Lower leg skin (tissue), 3 donors: ENCODE data around the gene CEACAM1.

ENCODE experiments used
- POLR2A ChIP-seq, 2 donors: fragments of 450-650 bp; IDR thresholded peaks; one replicate each; pipeline ENCODE4 v1.6.1; 2016 to 2017; ENCODE audit warnings: antibody characterized with exemption in 2 of 2, mild to moderate bottlenecking in 1 of 2, moderate library complexity in 1 of 2
- TF ChIP-seq, protein P1 (sequence below), 3 donors: fragments of 450-650 bp; IDR thresholded peaks; one replicate each; pipeline ENCODE4 v1.5.1; 2016; ENCODE audit warnings: antibody characterized with exemption in 3 of 3, mild to moderate bottlenecking in 3 of 3, moderate library complexity in 2 of 3

- TF ChIP-seq, protein P1, sequence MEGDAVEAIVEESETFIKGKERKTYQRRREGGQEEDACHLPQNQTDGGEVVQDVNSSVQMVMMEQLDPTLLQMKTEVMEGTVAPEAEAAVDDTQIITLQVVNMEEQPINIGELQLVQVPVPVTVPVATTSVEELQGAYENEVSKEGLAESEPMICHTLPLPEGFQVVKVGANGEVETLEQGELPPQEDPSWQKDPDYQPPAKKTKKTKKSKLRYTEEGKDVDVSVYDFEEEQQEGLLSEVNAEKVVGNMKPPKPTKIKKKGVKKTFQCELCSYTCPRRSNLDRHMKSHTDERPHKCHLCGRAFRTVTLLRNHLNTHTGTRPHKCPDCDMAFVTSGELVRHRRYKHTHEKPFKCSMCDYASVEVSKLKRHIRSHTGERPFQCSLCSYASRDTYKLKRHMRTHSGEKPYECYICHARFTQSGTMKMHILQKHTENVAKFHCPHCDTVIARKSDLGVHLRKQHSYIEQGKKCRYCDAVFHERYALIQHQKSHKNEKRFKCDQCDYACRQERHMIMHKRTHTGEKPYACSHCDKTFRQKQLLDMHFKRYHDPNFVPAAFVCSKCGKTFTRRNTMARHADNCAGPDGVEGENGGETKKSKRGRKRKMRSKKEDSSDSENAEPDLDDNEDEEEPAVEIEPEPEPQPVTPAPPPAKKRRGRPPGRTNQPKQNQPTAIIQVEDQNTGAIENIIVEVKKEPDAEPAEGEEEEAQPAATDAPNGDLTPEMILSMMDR (IDR thresholded peaks at IDR 0.05) = no peak
- no peak for TF ChIP-seq POLR2A (IDR thresholded peaks at IDR 0.05)
Observed at GRCh38 chr19:42511340-42511739, 16.9 kb downstream of the CEACAM1 start.
